Uterus (tissue), 4 donors: ENCODE data around the gene CCL8. TPM values are rescaled to one million over a fixed set of nuclear protein-coding genes. Genes with fewer than 3 reads are reported as not detected.
"Not testable (repeated sequence)": the region's sequence is repeated elsewhere in the genome, so short reads cannot be mapped to it uniquely, and the experiment has no call there.

Experiments
- DNase-seq, 2 donors: peaks; one replicate each; pipeline ENCODE4 v3.0.0-alpha.2; 2019 to 2020
- H3K27ac ChIP-seq, 2 donors: fragments of 200-600 bp; sonication (generic); 1 replicate in 1 of 2; 2 replicates in 1 of 2; pipeline ENCODE4 v1.5.1; 2016 to 2018
- H3K27me3 ChIP-seq, 2 donors: fragments of 200-600 bp; sonication (generic); one replicate each; pipeline ENCODE4 v1.5.1; 2018 to 2019; ENCODE audit warnings: control low read depth in 1 of 2
- H3K36me3 ChIP-seq, 2 donors: fragments of 200-600 bp; sonication (generic); one replicate each; pipeline ENCODE4 v1.5.1; 2019; ENCODE audit warnings: control low read depth in 1 of 2
- H3K4me1 ChIP-seq, 2 donors: fragments of 200-600 bp; sonication (generic); one replicate each; pipeline ENCODE4 v1.5.1; 2018 to 2019; ENCODE audit warnings: control low read depth in 1 of 2
- H3K4me3 ChIP-seq, 2 donors: fragments of 200-600 bp; sonication (generic); 1 replicate in 1 of 2; 2 replicates in 1 of 2; pipeline ENCODE4 v1.5.1; 2018 to 2019; ENCODE audit warnings: mild to moderate bottlenecking in 1 of 2
- H3K9me3 ChIP-seq, 2 donors: fragments of 200-600 bp; sonication (generic); one replicate each; pipeline ENCODE4 v1.5.1; 2019; ENCODE audit warnings: control low read depth in 1 of 2
- CTCF ChIP-seq, 4 experiments: fragments of 200-600 bp in 2 of 4; fragments of 450-650 bp in 2 of 4; sonication (generic) in 2 of 4; IDR thresholded peaks; one replicate each; pipeline ENCODE4 v1.5.1; 2016 to 2019; ENCODE audit warnings: antibody characterized with exemption in 4 of 4, mild to moderate bottlenecking in 2 of 4, moderate library complexity in 1 of 4
- POLR2A ChIP-seq, 2 donors: fragments of 450-650 bp; IDR thresholded peaks; one replicate each; pipeline ENCODE4 v1.6.1; 2016; ENCODE audit warnings: antibody characterized with exemption in 2 of 2, mild to moderate bottlenecking in 1 of 2, moderate library complexity in 1 of 2
- intact Hi-C: fragments of 100-400 bp; cut with DNase I; formaldehyde crosslinking; loops from one replicate; pipeline ENCODE4 v1.15.1; 2023; ENCODE audit warnings: low total_unique reads
- total RNA-seq, 4 donors: library from RNA; depleted of rRNA in 3 of 4; stranded (reverse); fragments of >200 nt in 3 of 4; gene quantifications; one replicate each; pipeline versions ENCODE4 v1.1.0 to v1.2.4, GENCODE V29; 2014 to 2023
- donor health status: DM: yes; HTN: yes; CAD: no.

CCL8 gene
- total RNA-seq, 4 donors from 2014 or later: 0.70 TPM; not detected in 3

GRCh38 chr17:34312080-34312479, 7.2 kb upstream of the CCL8 start:
- H3K27me3 ChIP-seq: peaks cover 0 to 5% of the 10 kb centered on the region in 2 donors
- peaks cover 0 to 4% of the 10 kb centered on the region in 2 donors for H3K4me1 ChIP-seq
- peak overlapping the region; percentile 52 to 69 for H3K27ac ChIP-seq
- no peaks in the 10 kb centered on the region for H3K36me3 ChIP-seq
- DNase-seq: no peak
- H3K9me3 ChIP-seq: no peaks in the 10 kb centered on the region
- TF ChIP-seq POLR2A (IDR thresholded peaks at IDR 0.05) (no peak), CTCF (IDR thresholded peaks at IDR 0.05) (no peak)
- no peak overlapping the region for H3K4me3 ChIP-seq
- intact Hi-C loops: no loop called here

GRCh38 chr17:34313164-34313563, 6.1 kb upstream of the CCL8 start:
- H3K9me3 ChIP-seq: no peaks in the 10 kb centered on the region
- no peak overlapping the region for H3K4me3 ChIP-seq
- intact Hi-C loops: no loop called here
- H3K27ac ChIP-seq: peak overlapping the region; percentile 52 to 69
- no peak for TF ChIP-seq CTCF (IDR thresholded peaks at IDR 0.05)
- no peak for TF ChIP-seq POLR2A (IDR thresholded peaks at IDR 0.05)
- H3K4me1 ChIP-seq: peaks cover 0 to 4% of the 10 kb centered on the region in 2 donors
- H3K36me3 ChIP-seq: no peaks in the 10 kb centered on the region
- DNase-seq: peak in 1 of 2 donors; percentile 35
- H3K27me3 ChIP-seq: peaks cover 0 to 5% of the 10 kb centered on the region in 2 donors

GRCh38 chr17:34314279-34314678, 5.0 kb upstream of the CCL8 start:
- peak; percentile 37 to 56 for DNase-seq
- H3K27ac ChIP-seq: peak overlapping the region; percentile 52 to 54
- intact Hi-C loops: no loop called here

GRCh38 chr17:34318474-34318873, 761 bp upstream of the CCL8 start:
- DNase-seq: no peak
- Histone ChIP-seq H3K4me1 (no peaks in the 10 kb centered on the region), H3K27me3 (peaks cover 0 to 5% of the 10 kb centered on the region in 2 donors), H3K36me3 (no peaks in the 10 kb centered on the region), H3K9me3 (no peaks in the 10 kb centered on the region), H3K27ac (no peak overlapping the region), H3K4me3 (no peak overlapping the region)
- TF ChIP-seq POLR2A (IDR thresholded peaks at IDR 0.05) (no peak), CTCF (IDR thresholded peaks at IDR 0.05) (no peak)
- intact Hi-C loops: no loop called here

More at GRCh38 chr17:34314279-34314678, 5.0 kb upstream of the CCL8 start:
- Histone ChIP-seq H3K27me3 (peaks cover 0 to 5% of the 10 kb centered on the region in 2 donors), H3K4me1 (peaks cover 0 to 4% of the 10 kb centered on the region in 2 donors), H3K36me3 (no peaks in the 10 kb centered on the region), H3K4me3 (no peak overlapping the region), H3K9me3 (no peaks in the 10 kb centered on the region)
- TF ChIP-seq POLR2A (IDR thresholded peaks at IDR 0.05): no peak
- no peak for TF ChIP-seq CTCF (IDR thresholded peaks at IDR 0.05)

GRCh38 chr17:34321964-34322363, 2.7 kb downstream of the CCL8 start:
- Histone ChIP-seq H3K27ac (peak overlapping the region in 1 of 2 donors; percentile 52), H3K4me3 (no peak overlapping the region), H3K4me1 (no peaks in the 10 kb centered on the region), H3K36me3 (no peaks in the 10 kb centered on the region), H3K9me3 (no peaks in the 10 kb centered on the region), H3K27me3 (no peaks in the 10 kb centered on the region)
- intact Hi-C loops: no loop called here
- TF ChIP-seq POLR2A (IDR thresholded peaks at IDR 0.05): no peak
- no peak for DNase-seq

GRCh38 chr17:34327580-34327979, 8.3 kb downstream of the CCL8 start:
- H3K27ac ChIP-seq, intact Hi-C loops, H3K4me3 ChIP-seq, H3K9me3 ChIP-seq, H3K27me3 ChIP-seq, H3K36me3 ChIP-seq, H3K4me1 ChIP-seq: not testable (repeated sequence)
- peak; percentile 41 to 42 for DNase-seq
